A549 treated with AZD9567 at 1 μM for 4 hours (cell line): ENCODE measurements around the gene FCRL2. TPM values are rescaled to one million over a fixed set of nuclear protein-coding genes. Genes with fewer than 3 reads are reported as not detected.

Experiments
- total RNA-seq: library from RNA; stranded (reverse); fragments of 200-300 nt; extraction: Qiagen RNA extraction; gene quantifications from 5 replicates; pipeline ENCODE4 v1.2.3, GENCODE V29; 2022; ENCODE audit not compliant: insufficient read depth

FCRL2 gene, protein sequence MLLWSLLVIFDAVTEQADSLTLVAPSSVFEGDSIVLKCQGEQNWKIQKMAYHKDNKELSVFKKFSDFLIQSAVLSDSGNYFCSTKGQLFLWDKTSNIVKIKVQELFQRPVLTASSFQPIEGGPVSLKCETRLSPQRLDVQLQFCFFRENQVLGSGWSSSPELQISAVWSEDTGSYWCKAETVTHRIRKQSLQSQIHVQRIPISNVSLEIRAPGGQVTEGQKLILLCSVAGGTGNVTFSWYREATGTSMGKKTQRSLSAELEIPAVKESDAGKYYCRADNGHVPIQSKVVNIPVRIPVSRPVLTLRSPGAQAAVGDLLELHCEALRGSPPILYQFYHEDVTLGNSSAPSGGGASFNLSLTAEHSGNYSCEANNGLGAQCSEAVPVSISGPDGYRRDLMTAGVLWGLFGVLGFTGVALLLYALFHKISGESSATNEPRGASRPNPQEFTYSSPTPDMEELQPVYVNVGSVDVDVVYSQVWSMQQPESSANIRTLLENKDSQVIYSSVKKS
- total RNA-seq, result not detected in 5 replicates

DNA sequence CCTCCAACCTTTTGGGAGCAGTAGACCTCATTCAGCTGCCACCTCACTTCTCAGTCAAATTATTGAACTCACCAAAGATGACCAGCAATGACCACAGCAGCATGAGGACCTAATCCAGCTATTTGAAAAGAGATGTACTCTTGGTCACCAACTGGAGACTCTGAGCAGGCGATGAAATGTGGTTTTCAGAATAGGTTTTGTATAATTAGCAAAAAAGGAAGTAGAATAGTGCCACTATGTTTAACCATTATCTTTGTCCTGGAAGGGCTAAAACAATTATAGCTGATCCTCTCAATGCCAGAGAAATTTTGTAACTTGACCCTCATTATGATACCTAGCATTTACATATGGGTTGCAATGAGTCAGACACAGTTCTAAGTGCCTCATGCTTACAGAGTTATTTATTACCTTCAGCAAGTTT lies at the start of gene FCRL2:
Gene FCRL2 (minus strand): TSS at position 162 of the 421 bp plus-strand sequence. CDS start 59 bp downstream, at position 103.

DNA sequence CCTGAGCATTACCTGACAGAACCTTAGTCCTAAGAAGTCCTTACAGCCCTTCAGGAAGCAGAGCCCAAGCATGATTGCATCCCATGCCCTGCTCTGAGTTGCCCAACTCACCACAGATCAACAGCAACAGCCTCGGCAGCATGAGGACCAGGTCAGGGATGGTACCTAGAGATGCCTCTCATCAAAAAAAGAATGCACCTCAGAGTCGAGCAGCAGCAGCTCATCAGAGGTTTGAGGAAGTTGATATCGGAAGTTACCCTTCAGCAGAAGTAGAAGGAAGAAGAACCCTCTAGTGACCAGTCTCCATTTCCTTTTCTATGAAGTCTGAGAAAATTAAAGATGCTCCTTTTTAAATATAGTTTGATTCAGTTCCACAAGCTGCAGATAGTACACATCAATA lies 43.0 kb upstream of the FCRL2 start, which contains the start of gene FCRL1:
Gene FCRL1 (minus strand): TSS at position 225 of the 400 bp plus-strand sequence. CDS start 83 bp downstream, at position 142.

DNA sequence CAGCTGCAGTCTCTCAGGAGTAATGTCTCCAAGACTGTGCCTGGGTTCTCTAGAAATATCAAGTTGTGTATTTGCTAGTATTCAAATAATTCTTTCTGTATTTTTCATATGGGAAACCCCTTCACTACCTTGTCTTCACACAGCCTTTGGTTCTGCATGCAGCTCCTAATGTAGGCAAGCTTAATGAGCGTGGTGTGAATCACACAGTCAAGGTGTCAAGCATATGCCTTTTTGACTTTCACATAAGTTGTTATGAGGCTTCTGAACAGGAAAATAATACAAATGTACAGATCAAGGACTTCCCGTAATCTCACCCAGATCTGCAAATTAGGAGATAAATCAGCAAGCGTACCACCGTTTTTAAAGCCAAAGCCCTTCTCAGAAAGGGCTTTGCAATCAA lies 76.2 kb downstream of the FCRL2 start, which contains the start of gene FCRL3:
Gene FCRL3 (minus strand): TSS at position 38 of the 400 bp plus-strand sequence. CDS start 280 bp downstream, outside the sequence.

Other genes with a start within 250 kb of the FCRL2 start
- gene FCRL5, start 224.6 kb downstream of the FCRL2 start, total RNA-seq, result not detected in 5 replicates
- gene FCRL4, start 179.0 kb downstream of the FCRL2 start, total RNA-seq, result not detected in 5 replicates
- not detected in 5 replicates for gene FCRL3, start 76.4 kb downstream of the FCRL2 start, total RNA-seq
- not detected in 5 replicates for gene FCRL1, start 43.0 kb upstream of the FCRL2 start, total RNA-seq
- gene CD5L, start 64.7 kb upstream of the FCRL2 start, total RNA-seq, result not detected in 5 replicates
- 19.4 to 24.7 TPM (median 23.1 TPM) in 5 replicates for gene KIRREL1, start 216.5 kb upstream of the FCRL2 start, total RNA-seq